ENCODE data around the gene PRDM16. TPM values are rescaled to one million over a fixed set of nuclear protein-coding genes. Genes with fewer than 3 reads are reported as not detected.

The PRDM16 gene
- total and polyA plus RNA-seq, 2 of the 8 experiments (the other 6 are each of a cell fraction or from before 2014, with no cell fraction given) = 0.39 to 0.43 TPM

DNA sequence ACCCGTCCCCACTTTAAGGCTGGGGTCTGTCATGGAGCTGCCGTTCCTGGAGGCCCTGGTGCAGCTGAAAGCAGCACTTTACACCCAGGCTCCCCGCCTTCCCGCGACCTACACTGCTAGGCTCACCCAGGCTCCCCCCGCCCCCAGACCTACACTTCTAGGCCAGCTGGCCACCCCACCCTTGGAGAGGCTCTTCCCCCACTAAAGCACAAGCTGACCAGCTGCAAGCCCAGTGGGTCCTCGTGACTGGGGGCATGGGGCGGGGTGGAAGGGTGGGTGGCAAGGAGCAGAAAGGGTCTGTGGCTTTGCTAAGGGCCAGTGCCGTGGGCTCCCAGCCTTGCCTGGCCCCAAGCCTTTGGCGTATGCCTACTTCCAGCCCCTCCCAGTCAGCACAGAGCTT lies 375.7 kb downstream of the PRDM16 start (continued):
- TF ChIP-seq, protein P1, sequence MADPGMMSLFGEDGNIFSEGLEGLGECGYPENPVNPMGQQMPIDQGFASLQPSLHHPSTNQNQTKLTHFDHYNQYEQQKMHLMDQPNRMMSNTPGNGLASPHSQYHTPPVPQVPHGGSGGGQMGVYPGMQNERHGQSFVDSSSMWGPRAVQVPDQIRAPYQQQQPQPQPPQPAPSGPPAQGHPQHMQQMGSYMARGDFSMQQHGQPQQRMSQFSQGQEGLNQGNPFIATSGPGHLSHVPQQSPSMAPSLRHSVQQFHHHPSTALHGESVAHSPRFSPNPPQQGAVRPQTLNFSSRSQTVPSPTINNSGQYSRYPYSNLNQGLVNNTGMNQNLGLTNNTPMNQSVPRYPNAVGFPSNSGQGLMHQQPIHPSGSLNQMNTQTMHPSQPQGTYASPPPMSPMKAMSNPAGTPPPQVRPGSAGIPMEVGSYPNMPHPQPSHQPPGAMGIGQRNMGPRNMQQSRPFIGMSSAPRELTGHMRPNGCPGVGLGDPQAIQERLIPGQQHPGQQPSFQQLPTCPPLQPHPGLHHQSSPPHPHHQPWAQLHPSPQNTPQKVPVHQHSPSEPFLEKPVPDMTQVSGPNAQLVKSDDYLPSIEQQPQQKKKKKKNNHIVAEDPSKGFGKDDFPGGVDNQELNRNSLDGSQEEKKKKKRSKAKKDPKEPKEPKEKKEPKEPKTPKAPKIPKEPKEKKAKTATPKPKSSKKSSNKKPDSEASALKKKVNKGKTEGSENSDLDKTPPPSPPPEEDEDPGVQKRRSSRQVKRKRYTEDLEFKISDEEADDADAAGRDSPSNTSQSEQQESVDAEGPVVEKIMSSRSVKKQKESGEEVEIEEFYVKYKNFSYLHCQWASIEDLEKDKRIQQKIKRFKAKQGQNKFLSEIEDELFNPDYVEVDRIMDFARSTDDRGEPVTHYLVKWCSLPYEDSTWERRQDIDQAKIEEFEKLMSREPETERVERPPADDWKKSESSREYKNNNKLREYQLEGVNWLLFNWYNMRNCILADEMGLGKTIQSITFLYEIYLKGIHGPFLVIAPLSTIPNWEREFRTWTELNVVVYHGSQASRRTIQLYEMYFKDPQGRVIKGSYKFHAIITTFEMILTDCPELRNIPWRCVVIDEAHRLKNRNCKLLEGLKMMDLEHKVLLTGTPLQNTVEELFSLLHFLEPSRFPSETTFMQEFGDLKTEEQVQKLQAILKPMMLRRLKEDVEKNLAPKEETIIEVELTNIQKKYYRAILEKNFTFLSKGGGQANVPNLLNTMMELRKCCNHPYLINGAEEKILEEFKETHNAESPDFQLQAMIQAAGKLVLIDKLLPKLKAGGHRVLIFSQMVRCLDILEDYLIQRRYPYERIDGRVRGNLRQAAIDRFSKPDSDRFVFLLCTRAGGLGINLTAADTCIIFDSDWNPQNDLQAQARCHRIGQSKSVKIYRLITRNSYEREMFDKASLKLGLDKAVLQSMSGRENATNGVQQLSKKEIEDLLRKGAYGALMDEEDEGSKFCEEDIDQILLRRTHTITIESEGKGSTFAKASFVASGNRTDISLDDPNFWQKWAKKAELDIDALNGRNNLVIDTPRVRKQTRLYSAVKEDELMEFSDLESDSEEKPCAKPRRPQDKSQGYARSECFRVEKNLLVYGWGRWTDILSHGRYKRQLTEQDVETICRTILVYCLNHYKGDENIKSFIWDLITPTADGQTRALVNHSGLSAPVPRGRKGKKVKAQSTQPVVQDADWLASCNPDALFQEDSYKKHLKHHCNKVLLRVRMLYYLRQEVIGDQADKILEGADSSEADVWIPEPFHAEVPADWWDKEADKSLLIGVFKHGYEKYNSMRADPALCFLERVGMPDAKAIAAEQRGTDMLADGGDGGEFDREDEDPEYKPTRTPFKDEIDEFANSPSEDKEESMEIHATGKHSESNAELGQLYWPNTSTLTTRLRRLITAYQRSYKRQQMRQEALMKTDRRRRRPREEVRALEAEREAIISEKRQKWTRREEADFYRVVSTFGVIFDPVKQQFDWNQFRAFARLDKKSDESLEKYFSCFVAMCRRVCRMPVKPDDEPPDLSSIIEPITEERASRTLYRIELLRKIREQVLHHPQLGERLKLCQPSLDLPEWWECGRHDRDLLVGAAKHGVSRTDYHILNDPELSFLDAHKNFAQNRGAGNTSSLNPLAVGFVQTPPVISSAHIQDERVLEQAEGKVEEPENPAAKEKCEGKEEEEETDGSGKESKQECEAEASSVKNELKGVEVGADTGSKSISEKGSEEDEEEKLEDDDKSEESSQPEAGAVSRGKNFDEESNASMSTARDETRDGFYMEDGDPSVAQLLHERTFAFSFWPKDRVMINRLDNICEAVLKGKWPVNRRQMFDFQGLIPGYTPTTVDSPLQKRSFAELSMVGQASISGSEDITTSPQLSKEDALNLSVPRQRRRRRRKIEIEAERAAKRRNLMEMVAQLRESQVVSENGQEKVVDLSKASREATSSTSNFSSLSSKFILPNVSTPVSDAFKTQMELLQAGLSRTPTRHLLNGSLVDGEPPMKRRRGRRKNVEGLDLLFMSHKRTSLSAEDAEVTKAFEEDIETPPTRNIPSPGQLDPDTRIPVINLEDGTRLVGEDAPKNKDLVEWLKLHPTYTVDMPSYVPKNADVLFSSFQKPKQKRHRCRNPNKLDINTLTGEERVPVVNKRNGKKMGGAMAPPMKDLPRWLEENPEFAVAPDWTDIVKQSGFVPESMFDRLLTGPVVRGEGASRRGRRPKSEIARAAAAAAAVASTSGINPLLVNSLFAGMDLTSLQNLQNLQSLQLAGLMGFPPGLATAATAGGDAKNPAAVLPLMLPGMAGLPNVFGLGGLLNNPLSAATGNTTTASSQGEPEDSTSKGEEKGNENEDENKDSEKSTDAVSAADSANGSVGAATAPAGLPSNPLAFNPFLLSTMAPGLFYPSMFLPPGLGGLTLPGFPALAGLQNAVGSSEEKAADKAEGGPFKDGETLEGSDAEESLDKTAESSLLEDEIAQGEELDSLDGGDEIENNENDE (IDR thresholded peaks at IDR 0.05; ENCODE audit: insufficient replicate concordance, low read length) = no peak
- TF ChIP-seq, protein P2, sequence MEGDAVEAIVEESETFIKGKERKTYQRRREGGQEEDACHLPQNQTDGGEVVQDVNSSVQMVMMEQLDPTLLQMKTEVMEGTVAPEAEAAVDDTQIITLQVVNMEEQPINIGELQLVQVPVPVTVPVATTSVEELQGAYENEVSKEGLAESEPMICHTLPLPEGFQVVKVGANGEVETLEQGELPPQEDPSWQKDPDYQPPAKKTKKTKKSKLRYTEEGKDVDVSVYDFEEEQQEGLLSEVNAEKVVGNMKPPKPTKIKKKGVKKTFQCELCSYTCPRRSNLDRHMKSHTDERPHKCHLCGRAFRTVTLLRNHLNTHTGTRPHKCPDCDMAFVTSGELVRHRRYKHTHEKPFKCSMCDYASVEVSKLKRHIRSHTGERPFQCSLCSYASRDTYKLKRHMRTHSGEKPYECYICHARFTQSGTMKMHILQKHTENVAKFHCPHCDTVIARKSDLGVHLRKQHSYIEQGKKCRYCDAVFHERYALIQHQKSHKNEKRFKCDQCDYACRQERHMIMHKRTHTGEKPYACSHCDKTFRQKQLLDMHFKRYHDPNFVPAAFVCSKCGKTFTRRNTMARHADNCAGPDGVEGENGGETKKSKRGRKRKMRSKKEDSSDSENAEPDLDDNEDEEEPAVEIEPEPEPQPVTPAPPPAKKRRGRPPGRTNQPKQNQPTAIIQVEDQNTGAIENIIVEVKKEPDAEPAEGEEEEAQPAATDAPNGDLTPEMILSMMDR (IDR thresholded peaks at IDR 0.05; ENCODE audit: control extremely low read depth in 1 of 3, insufficient read depth in 1 of 3, low read depth in 1 of 3, low read length in 3 of 3) = no peak

All from H1 (cell line).